Smooth muscle cell of trachea (primary cell): Measurements from ENCODE around the gene KISS1R. TPM values are rescaled to one million over a fixed set of nuclear protein-coding genes. Genes with fewer than 3 reads are reported as not detected.

ENCODE experiments used
- total RNA-seq: library from RNA; depleted of rRNA; stranded (reverse); fragments of >200 nt; gene quantifications from 2 replicates; pipeline ENCODE4 v1.2.1, GENCODE V29; 2014

Gene KISS1R
- not detected in 2 replicates for total RNA-seq

GRCh38 chr19:917323-918151 lies at the start of gene KISS1R:
KISS1R (plus strand) TSS chr19:917333; CDS start chr19:917503, 170 bp downstream.

DNA sequence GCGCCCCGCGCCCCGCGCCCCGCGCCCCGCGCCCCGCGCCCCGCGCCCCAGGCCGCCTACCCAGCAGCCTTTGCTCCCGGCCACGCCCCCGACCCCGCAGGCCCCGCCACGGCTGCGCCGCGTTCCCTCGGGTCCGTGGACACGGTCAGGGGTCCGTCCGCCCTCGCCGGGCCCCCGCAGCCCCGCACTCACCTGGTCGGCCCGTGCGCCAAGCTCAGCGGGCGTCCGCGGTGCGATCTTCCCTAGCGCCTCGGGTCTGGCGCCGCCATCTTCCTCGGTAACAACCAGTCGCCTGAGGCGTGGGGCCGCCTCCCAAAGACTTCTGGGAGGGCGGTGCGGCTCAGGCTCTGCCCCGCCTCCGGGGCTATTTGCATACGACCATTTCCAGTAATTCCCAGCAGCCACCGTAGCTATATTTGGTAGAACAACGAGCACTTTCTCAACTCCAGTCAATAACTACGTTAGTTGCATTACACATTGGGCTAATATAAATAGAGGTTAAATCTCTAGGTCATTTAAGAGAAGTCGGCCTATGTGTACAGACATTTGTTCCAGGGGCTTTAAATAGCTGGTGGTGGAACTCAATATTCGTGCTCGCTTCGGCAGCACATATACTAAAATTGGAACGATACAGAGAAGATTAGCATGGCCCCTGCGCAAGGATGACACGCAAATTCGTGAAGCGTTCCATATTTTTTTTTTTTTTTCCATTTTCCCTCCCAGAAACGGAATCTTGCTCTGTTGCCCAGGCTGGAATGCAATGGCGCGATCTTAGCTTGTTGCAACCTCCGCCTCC lies 24.0 kb upstream of the KISS1R start, which contains the start of the genes MED16 and RNU6-9:
MED16 (minus strand) TSS at position 294 of the 796 bp plus-strand sequence. CDS start 2,056 bp downstream, outside the sequence.
RNU6-9 (plus strand) TSS at position 591 of the 796 bp plus-strand sequence.

DNA sequence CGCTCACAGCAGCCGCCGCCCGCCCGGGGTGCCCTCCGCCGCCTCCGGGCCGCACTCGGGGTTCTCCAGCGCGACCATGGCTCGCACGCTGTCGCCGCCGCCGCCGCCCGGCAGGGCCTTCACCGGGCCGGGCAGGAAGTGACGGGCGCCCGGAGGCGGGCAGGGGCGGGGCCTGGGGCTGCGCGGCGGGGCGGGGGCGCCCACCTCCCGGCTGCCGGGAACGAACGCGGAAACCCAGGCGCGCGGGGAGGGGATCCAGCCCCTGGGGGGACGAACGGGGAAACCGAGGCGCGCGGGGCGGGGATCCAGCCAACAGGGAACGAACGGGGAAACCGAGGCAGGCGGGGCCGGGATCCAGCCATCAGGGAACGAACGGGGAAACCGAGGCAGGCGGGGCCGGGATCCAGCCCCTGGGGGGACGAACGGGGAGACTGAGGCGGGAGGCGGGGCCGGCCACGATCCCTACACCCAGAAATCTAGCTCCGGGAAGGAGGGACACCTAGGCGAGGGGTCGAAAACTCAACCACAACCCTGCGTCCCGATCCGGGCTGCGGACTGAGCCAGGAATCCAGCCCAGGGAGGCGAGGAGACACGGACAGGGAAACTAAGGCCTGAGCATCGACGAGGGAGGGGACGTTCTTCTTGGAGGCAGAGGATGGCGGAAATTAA lies 3.9 kb upstream of the KISS1R start, which contains the start of gene R3HDM4:
R3HDM4 (minus strand) TSS at position 140 of the 669 bp plus-strand sequence; CDS start at position 78, 62 bp downstream.

GRCh38 chr19:925526-926322 lies 8.6 kb downstream of the KISS1R start, which contains the start of gene ARID3A:
ARID3A (plus strand) TSS chr19:926035; CDS start chr19:929529, 3,494 bp downstream.

Other genes starting within 250 kb of the KISS1R start
- 15.9 and 77.4 TPM in 2 replicates for gene FSTL3, start 240.9 kb upstream of the KISS1R start, total RNA-seq
- gene PRSS57, start 221.9 kb upstream of the KISS1R start, total RNA-seq, result 0.17 TPM in 1 of 2 replicates, not detected in the other
- 3.9 and 41.4 TPM in 2 replicates for gene PALM, start 208.4 kb upstream of the KISS1R start, total RNA-seq
- under 0.01 and 0.17 TPM in 2 replicates for gene MISP, start 166.2 kb upstream of the KISS1R start, total RNA-seq
- gene PTBP1, start 119.9 kb upstream of the KISS1R start, total RNA-seq, result 72.0 and 99.4 TPM in 2 replicates
- 0.15 and 2.5 TPM in 2 replicates for gene PLPPR3, start 95.4 kb upstream of the KISS1R start, total RNA-seq
- under 0.01 TPM in 1 of 2 replicates, not detected in the other for gene AZU1, start 89.5 kb upstream of the KISS1R start, total RNA-seq
- not detected in 2 replicates for gene PRTN3, start 76.3 kb upstream of the KISS1R start, total RNA-seq
- 0.66 TPM in 1 of 2 replicates, not detected in the other for gene ELANE, start 65.0 kb upstream of the KISS1R start, total RNA-seq
- gene CFD, start 57.7 kb upstream of the KISS1R start, total RNA-seq, result 38.5 and 194 TPM in 2 replicates
- 45.8 and 46.6 TPM in 2 replicates for gene MED16, start 24.1 kb upstream of the KISS1R start, total RNA-seq
- gene RNU6-9, start 23.8 kb upstream of the KISS1R start, total RNA-seq, result not detected in 2 replicates
- gene R3HDM4, start 4.1 kb upstream of the KISS1R start, total RNA-seq, result 16.6 and 23.3 TPM in 2 replicates
- gene ARID3A, start 8.7 kb downstream of the KISS1R start, total RNA-seq, result 9.2 and 21.7 TPM in 2 replicates
- gene WDR18, start 67.0 kb downstream of the KISS1R start, total RNA-seq, result 45.3 and 69.4 TPM in 2 replicates
- 0.58 and 2.3 TPM in 2 replicates for gene GRIN3B, start 83.1 kb downstream of the KISS1R start, total RNA-seq
- gene TMEM259, start 103.8 kb downstream of the KISS1R start, total RNA-seq, result 64.1 and 101 TPM in 2 replicates
- gene RNU6-2, start 104.2 kb downstream of the KISS1R start, total RNA-seq, result not detected in 2 replicates
- gene CNN2, start 109.3 kb downstream of the KISS1R start, total RNA-seq, result 186 and 319 TPM in 2 replicates
- gene ABCA7, start 122.8 kb downstream of the KISS1R start, total RNA-seq, result 6.0 and 7.9 TPM in 2 replicates
- 1.7 and 4.0 TPM in 2 replicates for gene ARHGAP45, start 149.8 kb downstream of the KISS1R start, total RNA-seq
- gene POLR2E, start 178.0 kb downstream of the KISS1R start, total RNA-seq, result 135 and 143 TPM in 2 replicates
- 249 and 483 TPM in 2 replicates for gene GPX4, start 186.7 kb downstream of the KISS1R start, total RNA-seq